ENCODE data around the gene TSC22D3.
A peak's percentile ranks its signal among the peaks of the same experiment; 100 is the strongest.

TSC22D3 gene

DNA sequence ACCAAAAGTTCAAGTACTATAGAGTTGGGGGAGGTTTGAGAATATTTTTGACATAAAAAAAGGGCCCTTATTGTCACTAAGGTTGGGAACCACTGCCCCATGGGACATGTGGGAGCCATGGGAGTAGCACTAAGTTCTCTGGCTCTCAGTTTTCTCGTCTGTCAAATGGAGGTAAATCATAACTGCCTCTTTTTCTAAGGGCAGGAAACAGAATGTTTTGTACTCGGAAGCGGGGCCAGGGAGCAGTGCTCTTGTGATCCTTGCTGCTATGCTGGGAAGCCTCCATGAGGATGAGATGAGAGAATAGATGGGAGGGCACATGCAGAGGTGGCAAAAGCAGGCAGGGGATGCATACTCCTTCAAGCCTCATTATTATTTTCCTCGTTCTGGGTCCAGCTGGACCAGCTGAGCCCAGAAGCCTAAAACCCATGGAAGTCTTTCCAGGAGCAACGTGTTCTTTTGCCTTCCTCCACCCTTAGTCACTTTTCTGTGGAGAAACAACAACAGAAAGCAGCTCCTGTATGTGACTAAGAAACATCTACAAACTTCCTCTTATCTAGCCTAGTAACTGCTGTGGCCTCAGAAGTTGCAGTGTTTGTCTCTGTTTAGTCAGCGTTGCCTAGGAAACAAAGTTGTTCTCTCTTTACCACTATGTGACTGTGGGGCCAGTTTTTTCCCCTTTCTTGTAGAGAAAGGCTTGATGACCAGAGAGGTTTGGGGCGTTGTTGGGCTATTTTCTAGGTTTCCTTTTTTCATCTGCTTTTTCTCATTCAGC lies 64.8 kb downstream of the TSC22D3 start:
- TF ChIP-seq, protein P1, sequence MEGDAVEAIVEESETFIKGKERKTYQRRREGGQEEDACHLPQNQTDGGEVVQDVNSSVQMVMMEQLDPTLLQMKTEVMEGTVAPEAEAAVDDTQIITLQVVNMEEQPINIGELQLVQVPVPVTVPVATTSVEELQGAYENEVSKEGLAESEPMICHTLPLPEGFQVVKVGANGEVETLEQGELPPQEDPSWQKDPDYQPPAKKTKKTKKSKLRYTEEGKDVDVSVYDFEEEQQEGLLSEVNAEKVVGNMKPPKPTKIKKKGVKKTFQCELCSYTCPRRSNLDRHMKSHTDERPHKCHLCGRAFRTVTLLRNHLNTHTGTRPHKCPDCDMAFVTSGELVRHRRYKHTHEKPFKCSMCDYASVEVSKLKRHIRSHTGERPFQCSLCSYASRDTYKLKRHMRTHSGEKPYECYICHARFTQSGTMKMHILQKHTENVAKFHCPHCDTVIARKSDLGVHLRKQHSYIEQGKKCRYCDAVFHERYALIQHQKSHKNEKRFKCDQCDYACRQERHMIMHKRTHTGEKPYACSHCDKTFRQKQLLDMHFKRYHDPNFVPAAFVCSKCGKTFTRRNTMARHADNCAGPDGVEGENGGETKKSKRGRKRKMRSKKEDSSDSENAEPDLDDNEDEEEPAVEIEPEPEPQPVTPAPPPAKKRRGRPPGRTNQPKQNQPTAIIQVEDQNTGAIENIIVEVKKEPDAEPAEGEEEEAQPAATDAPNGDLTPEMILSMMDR (IDR thresholded peaks at IDR 0.05; ENCODE audit: extremely low read depth, missing control alignments), result no peak

DNA sequence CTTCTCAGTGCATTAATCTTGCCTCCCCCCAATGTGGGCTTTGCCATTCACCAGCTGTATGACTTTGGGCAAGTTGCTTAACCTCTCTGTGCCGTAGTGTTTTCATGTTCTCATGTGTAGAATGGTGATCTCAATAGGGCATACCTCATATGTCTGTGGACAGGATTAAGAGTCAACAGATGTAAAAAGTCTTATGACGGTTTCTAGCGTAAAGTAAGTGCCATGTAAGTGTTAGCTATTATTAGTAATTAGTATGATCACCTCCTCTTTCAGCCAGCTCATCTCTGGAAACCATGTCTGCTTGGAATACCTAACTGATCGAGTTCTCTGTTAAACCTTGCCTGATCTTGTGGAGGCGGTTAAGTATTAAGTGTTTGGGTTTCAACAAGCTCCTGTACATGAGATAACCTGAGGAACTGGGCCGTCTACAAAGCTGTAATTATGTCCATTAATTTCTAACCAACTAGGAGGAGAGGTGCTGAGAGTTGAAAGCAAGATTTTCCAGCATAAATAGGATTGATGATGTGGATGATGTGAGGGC lies 66.3 kb downstream of the TSC22D3 start:
- TF ChIP-seq, protein P1 (IDR thresholded peaks at IDR 0.05; ENCODE audit: extremely low read depth, missing control alignments), result no peak
- no peak for DNase-seq (ENCODE audit: low spot score)

More for the DNA sequence above, 64.8 kb downstream of the TSC22D3 start:
- DNase-seq (ENCODE audit: low spot score), result peak; percentile 78

GRCh38 chrX:107708762-107709161 lies 66.8 kb downstream of the TSC22D3 start:
- no peak for DNase-seq (ENCODE audit: low spot score)
- TF ChIP-seq, protein P1 (IDR thresholded peaks at IDR 0.05; ENCODE audit: extremely low read depth, missing control alignments), result no peak

GRCh38 chrX:107707866-107708265 lies 67.7 kb downstream of the TSC22D3 start:
- DNase-seq (ENCODE audit: low spot score), result no peak
- TF ChIP-seq, protein P1 (IDR thresholded peaks at IDR 0.05; ENCODE audit: extremely low read depth, missing control alignments), result no peak

DNA sequence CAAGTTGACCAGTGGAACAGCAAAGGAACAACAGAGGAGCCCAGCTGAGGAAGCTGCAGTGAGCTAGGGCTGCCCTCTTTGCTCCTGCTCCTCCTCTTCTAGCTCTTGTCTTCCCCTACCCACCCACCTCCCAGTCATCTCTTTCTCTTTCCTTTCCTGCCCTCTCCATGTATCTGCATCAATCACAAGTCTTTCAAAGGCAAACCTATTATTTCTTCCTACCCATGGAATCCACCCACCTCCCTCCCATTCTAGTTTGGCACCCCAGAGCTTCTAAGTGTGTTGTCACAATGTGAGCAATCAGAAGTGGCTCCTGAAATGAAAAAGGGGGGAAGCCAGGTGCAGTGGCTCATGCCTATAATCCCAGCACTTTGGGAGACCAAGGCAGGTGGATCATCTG lies 69.3 kb downstream of the TSC22D3 start:
- DNase-seq (ENCODE audit: low spot score), result no peak
- TF ChIP-seq, protein P1 (IDR thresholded peaks at IDR 0.05; ENCODE audit: extremely low read depth, missing control alignments), result no peak

- no peak for DNase-seq (ENCODE audit: low spot score)
Measured at GRCh38 chrX:107704587-107704986, 71.0 kb downstream of the TSC22D3 start.

DNA sequence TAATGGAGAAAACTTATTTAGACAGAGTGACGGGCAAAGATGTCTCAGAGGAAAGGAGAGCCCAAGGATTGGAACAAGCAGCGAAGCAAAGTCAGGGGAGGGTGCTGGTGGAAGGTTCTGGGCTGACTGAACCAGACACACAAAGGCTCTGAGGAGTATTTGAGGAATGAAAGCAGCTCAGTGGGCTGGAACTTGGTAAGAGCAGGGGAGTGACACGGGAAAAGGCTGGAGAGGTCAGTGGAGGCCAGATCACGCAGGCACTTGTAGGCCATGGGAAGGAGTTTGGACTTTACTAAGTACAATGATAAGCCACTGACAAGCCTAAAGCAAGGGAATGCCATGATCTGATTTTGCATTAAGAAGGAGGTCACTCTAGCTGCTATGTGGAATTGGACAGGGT lies 71.4 kb downstream of the TSC22D3 start:
- TF ChIP-seq, protein P1 (IDR thresholded peaks at IDR 0.05; ENCODE audit: extremely low read depth, missing control alignments), result no peak

More at GRCh38 chrX:107704587-107704986, 71.0 kb downstream of the TSC22D3 start:
- TF ChIP-seq, protein P1 (IDR thresholded peaks at IDR 0.05; ENCODE audit: extremely low read depth, missing control alignments), result no peak

More for the DNA sequence above, 71.4 kb downstream of the TSC22D3 start:
- no peak for DNase-seq (ENCODE audit: low spot score)

All from GM20000 (cell line).